HepG2 (cell line): Measurements from ENCODE around the gene COBLL1. TPM values are rescaled to one million over a fixed set of nuclear protein-coding genes. Genes with fewer than 3 reads are reported as not detected.

Experiments used
- CREM ChIP-seq, 2 experiments: sonication (generic) in 1 of 2; formaldehyde crosslinking in 1 of 2; IDR thresholded peaks; 2 replicates each; pipeline versions ENCODE4 v1.4.0 to v1.6.1; 2016 to 2020; ENCODE audit warnings: antibody characterized with exemption in 1 of 2, mild to moderate bottlenecking in 1 of 2, missing genetic modification reagents in 1 of 2
- FOXK1 ChIP-seq: sonication (generic); formaldehyde crosslinking; IDR thresholded peaks from 2 replicates; pipeline ENCODE4 v1.4.0; 2020; ENCODE audit warnings: low read depth, missing genetic modification reagents, borderline replicate concordance
- PAWR ChIP-seq: sonication (generic); formaldehyde crosslinking; IDR thresholded peaks from 2 replicates; pipeline ENCODE4 v1.4.0; 2020; ENCODE audit warnings: missing genetic modification reagents, mild to moderate bottlenecking, borderline replicate concordance
- RFX1 ChIP-seq: fragments of 450-650 bp; IDR thresholded peaks from 2 replicates; pipeline ENCODE4 v1.6.1; 2017
- TCF7L2 ChIP-seq: IDR thresholded peaks from 2 replicates; pipeline ENCODE4 v1.6.1; 2011; ENCODE audit warnings: mild to moderate bottlenecking, low read depth, low read length, moderate library complexity
- YEATS2 ChIP-seq: sonication (generic); formaldehyde crosslinking; IDR thresholded peaks from 2 replicates; pipeline ENCODE4 v1.4.0; 2020; ENCODE audit warnings: missing genetic modification reagents, borderline replicate concordance
- ZFP82 ChIP-seq: sonication (generic); formaldehyde crosslinking; IDR thresholded peaks from 2 replicates; pipeline ENCODE4 v1.5.1; 2020; ENCODE audit warnings: mild to moderate bottlenecking, missing genetic modification reagents, borderline replicate concordance
- ZNF589 ChIP-seq: sonication (generic); formaldehyde crosslinking; conservative IDR thresholded peaks from 2 replicates; pipeline ENCODE4 v1.8.0; 2022; ENCODE audit warnings: mild to moderate bottlenecking, moderate library complexity, missing genetic modification reagents
- polyA plus RNA-seq, 8 experiments: library from polyadenylated mRNA; depleted of rRNA in 3 of 8; stranded (reverse) in 7 of 8; unstranded in 1 of 8; fragments of >200 nt; fragmentation: Illumina TruSeq in 4 of 8; extraction: Trizol in 4 of 8; gene quantifications; 2 replicates each; pipeline versions ENCODE4 v1.2.1 to v1.2.3, GENCODE V29; 2011 to 2016; ENCODE audit warnings: low read depth in 4 of 8, missing spikeins in 1 of 8, mixed read lengths in 1 of 8; ENCODE audit not compliant: insufficient read depth in 1 of 8
- total RNA-seq, 5 experiments: library from RNA; depleted of rRNA; stranded (reverse); fragments of >200 nt; fragmentation: Illumina TruSeq; extraction: Trizol; gene quantifications; 2 replicates each; pipeline ENCODE4 v1.2.3, GENCODE V29; 2016; ENCODE audit warnings: low read depth in 1 of 5
- TF ChIP-seq, protein P1 (sequence below): sonication (generic); formaldehyde crosslinking; IDR thresholded peaks from 2 replicates; pipeline ENCODE4 v1.5.1; 2020; ENCODE audit warnings: mild to moderate bottlenecking, missing genetic modification reagents, borderline replicate concordance
- TF ChIP-seq, protein P2 (sequence below): sonication (generic); formaldehyde crosslinking; IDR thresholded peaks from 2 replicates; pipeline ENCODE4 v1.5.1; 2020; ENCODE audit warnings: missing genetic modification reagents, mild to moderate bottlenecking, borderline replicate concordance
- TF ChIP-seq, protein P3 (sequence below): sonication (generic); formaldehyde crosslinking; IDR thresholded peaks from 2 replicates; pipeline ENCODE4 v1.4.0; 2020; ENCODE audit warnings: missing genetic modification reagents
- TF ChIP-seq, protein P4 (sequence below): sonication (generic); formaldehyde crosslinking; IDR thresholded peaks from 2 replicates; pipeline ENCODE4 v1.4.0; 2020; ENCODE audit warnings: missing genetic modification reagents, borderline replicate concordance
- TF ChIP-seq, protein P5 (sequence below): sonication (generic); formaldehyde crosslinking; IDR thresholded peaks from 2 replicates; pipeline ENCODE4 v1.5.0; 2020; ENCODE audit warnings: missing genetic modification reagents

COBLL1 gene
- total and polyA plus RNA-seq, 2 of the 13 experiments (the other 11 are each of a cell fraction or from before 2014, with no cell fraction given) = 32.6 to 86.8 TPM

DNA sequence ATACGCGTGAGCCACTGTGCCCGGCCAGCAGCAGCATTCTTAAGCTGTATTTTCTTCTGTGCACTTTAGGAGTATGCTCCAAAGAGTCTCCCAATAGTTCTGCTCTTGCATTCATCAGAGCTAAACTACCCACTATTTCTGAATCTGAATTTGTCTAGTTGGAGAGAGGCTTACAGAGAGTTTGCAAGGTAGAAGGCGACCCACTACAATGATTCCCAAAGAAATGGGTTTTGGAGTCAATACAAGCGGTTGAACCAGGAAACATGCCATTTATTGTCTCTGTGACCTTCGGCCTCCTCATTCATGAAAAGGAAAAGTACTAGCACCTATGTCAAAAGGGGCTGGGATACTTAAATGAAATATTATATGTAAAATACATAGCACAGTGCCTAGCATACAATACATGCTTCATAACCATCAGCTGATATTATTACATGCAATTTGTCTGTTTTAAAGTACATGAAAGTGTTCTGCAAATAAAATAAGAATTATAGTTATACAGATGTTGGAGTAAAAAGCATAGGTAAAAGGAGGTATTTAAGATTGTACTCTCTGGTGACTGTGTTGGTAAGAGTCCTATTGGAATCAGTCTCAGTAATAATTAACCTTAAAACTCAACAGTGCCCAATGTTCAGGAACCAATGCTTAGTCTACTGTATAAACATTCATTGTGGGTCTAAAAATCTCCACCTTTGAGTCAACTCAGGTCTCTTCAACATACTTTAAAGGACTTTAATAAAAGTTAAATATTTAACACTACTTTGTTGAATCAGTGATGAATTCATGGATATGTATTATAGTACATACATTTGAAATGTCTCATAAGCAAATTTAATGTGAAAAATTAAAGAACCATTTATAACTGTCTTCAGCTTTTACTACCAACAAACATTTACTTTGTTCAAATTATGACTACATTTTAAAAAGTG, 130.5 kb downstream of the COBLL1 start (continued):
- TF ChIP-seq, protein P1, sequence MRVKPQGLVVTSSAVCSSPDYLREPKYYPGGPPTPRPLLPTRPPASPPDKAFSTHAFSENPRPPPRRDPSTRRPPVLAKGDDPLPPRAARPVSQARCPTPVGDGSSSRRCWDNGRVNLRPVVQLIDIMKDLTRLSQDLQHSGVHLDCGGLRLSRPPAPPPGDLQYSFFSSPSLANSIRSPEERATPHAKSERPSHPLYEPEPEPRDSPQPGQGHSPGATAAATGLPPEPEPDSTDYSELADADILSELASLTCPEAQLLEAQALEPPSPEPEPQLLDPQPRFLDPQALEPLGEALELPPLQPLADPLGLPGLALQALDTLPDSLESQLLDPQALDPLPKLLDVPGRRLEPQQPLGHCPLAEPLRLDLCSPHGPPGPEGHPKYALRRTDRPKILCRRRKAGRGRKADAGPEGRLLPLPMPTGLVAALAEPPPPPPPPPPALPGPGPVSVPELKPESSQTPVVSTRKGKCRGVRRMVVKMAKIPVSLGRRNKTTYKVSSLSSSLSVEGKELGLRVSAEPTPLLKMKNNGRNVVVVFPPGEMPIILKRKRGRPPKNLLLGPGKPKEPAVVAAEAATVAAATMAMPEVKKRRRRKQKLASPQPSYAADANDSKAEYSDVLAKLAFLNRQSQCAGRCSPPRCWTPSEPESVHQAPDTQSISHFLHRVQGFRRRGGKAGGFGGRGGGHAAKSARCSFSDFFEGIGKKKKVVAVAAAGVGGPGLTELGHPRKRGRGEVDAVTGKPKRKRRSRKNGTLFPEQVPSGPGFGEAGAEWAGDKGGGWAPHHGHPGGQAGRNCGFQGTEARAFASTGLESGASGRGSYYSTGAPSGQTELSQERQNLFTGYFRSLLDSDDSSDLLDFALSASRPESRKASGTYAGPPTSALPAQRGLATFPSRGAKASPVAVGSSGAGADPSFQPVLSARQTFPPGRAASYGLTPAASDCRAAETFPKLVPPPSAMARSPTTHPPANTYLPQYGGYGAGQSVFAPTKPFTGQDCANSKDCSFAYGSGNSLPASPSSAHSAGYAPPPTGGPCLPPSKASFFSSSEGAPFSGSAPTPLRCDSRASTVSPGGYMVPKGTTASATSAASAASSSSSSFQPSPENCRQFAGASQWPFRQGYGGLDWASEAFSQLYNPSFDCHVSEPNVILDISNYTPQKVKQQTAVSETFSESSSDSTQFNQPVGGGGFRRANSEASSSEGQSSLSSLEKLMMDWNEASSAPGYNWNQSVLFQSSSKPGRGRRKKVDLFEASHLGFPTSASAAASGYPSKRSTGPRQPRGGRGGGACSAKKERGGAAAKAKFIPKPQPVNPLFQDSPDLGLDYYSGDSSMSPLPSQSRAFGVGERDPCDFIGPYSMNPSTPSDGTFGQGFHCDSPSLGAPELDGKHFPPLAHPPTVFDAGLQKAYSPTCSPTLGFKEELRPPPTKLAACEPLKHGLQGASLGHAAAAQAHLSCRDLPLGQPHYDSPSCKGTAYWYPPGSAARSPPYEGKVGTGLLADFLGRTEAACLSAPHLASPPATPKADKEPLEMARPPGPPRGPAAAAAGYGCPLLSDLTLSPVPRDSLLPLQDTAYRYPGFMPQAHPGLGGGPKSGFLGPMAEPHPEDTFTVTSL (CRISPR knock-in tag) = peak; percentile 13; the same call in 1 of the 2 replicates
- TF ChIP-seq ZNF589 (CRISPR knock-in tag) (0 out of 2 replicates have a peak, but pooled peaks have one; percentile 55), ZFP82 (CRISPR knock-in tag) (no peak), RFX1 (no peak; the same call in 1 of the 2 replicates), PAWR (CRISPR knock-in tag) (no peak), FOXK1 (CRISPR knock-in tag) (0 out of 2 replicates have a peak, but pooled peaks have one; percentile 9), TCF7L2 (peak; percentile 66), CREM (IDR thresholded peaks at IDR 0.05) (peak; percentile 70), CREM (CRISPR knock-in tag; IDR thresholded peaks at IDR 0.05) (no peak), YEATS2 (CRISPR knock-in tag) (peak; percentile 57; the same call in 1 of the 2 replicates)
- TF ChIP-seq, protein P2, sequence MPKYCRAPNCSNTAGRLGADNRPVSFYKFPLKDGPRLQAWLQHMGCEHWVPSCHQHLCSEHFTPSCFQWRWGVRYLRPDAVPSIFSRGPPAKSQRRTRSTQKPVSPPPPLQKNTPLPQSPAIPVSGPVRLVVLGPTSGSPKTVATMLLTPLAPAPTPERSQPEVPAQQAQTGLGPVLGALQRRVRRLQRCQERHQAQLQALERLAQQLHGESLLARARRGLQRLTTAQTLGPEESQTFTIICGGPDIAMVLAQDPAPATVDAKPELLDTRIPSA (CRISPR knock-in tag) = no peak
- TF ChIP-seq, protein P3, sequence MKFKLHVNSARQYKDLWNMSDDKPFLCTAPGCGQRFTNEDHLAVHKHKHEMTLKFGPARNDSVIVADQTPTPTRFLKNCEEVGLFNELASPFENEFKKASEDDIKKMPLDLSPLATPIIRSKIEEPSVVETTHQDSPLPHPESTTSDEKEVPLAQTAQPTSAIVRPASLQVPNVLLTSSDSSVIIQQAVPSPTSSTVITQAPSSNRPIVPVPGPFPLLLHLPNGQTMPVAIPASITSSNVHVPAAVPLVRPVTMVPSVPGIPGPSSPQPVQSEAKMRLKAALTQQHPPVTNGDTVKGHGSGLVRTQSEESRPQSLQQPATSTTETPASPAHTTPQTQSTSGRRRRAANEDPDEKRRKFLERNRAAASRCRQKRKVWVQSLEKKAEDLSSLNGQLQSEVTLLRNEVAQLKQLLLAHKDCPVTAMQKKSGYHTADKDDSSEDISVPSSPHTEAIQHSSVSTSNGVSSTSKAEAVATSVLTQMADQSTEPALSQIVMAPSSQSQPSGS (CRISPR knock-in tag) = peak; percentile 37; the same call in 1 of the 2 replicates
- TF ChIP-seq, protein P4, sequence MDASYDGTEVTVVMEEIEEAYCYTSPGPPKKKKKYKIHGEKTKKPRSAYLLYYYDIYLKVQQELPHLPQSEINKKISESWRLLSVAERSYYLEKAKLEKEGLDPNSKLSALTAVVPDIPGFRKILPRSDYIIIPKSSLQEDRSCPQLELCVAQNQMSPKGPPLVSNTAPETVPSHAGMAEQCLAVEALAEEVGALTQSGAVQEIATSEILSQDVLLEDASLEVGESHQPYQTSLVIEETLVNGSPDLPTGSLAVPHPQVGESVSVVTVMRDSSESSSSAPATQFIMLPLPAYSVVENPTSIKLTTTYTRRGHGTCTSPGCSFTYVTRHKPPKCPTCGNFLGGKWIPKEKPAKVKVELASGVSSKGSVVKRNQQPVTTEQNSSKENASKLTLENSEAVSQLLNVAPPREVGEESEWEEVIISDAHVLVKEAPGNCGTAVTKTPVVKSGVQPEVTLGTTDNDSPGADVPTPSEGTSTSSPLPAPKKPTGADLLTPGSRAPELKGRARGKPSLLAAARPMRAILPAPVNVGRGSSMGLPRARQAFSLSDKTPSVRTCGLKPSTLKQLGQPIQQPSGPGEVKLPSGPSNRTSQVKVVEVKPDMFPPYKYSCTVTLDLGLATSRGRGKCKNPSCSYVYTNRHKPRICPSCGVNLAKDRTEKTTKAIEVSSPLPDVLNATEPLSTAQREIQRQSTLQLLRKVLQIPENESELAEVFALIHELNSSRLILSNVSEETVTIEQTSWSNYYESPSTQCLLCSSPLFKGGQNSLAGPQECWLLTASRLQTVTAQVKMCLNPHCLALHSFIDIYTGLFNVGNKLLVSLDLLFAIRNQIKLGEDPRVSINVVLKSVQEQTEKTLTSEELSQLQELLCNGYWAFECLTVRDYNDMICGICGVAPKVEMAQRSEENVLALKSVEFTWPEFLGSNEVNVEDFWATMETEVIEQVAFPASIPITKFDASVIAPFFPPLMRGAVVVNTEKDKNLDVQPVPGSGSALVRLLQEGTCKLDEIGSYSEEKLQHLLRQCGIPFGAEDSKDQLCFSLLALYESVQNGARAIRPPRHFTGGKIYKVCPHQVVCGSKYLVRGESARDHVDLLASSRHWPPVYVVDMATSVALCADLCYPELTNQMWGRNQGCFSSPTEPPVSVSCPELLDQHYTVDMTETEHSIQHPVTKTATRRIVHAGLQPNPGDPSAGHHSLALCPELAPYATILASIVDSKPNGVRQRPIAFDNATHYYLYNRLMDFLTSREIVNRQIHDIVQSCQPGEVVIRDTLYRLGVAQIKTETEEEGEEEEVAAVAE (CRISPR knock-in tag) = no peak
- TF ChIP-seq, protein P5, sequence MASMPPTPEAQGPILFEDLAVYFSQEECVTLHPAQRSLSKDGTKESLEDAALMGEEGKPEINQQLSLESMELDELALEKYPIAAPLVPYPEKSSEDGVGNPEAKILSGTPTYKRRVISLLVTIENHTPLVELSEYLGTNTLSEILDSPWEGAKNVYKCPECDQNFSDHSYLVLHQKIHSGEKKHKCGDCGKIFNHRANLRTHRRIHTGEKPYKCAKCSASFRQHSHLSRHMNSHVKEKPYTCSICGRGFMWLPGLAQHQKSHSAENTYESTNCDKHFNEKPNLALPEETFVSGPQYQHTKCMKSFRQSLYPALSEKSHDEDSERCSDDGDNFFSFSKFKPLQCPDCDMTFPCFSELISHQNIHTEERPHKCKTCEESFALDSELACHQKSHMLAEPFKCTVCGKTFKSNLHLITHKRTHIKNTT (CRISPR knock-in tag) = no peak
